ENCODE data around the gene FMNL3. TPM values are rescaled to one million over a fixed set of nuclear protein-coding genes. Genes with fewer than 3 reads are reported as not detected.

Gene FMNL3
- total and polyA plus RNA-seq, 2 of the 8 experiments (the other 6 are each of a cell fraction or from before 2014, with no cell fraction given) = 8.6 to 29.0 TPM

- TF ChIP-seq CHD7 (IDR thresholded peaks at IDR 0.05; ENCODE audit: insufficient replicate concordance, low read length) (no peak), POLR2AphosphoS5 (IDR thresholded peaks at IDR 0.05; ENCODE audit: low read depth, low read length) (no peak), TBP (IDR thresholded peaks at IDR 0.05; ENCODE audit: low read depth, low read length) (no peak), TCF12 (IDR thresholded peaks at IDR 0.05; ENCODE audit: low read depth, low read length) (no peak), MAX (IDR thresholded peaks at IDR 0.05) (no peak), TEAD4 (IDR thresholded peaks at IDR 0.05; ENCODE audit: low read depth, low read length) (no peak), CREB1 (IDR thresholded peaks at IDR 0.05) (no peak), SIRT6 (IDR thresholded peaks at IDR 0.05; ENCODE audit: low read length) (no peak), NANOG (IDR thresholded peaks at IDR 0.05; ENCODE audit: insufficient read depth, low read depth, low read length, poor library complexity, severe bottlenecking) (no peak), ATF2 (IDR thresholded peaks at IDR 0.05; ENCODE audit: low read length) (no peak), BACH1 (IDR thresholded peaks at IDR 0.05; ENCODE audit: low read length) (no peak), CHD2 (IDR thresholded peaks at IDR 0.05; ENCODE audit: low read length) (no peak)
These were observed 41.0 kb downstream of the FMNL3 start (continued) for GRCh38 chr12:49666176-49666575.

Data from H1 (cell line).